HG03520 (cell line): Measurements from ENCODE around the gene TBC1D30.

Experiments used
- ATAC-seq: cut with Tn5 transposase; IDR thresholded peaks from one replicate; pipeline ENCODE4 v1.9.1; 2021; ENCODE audit warnings: mild to moderate bottlenecking, moderate library complexity; ENCODE audit not compliant: unreplicated experiment

Gene TBC1D30

GRCh38 chr12:64858882-64859605 lies 34.6 kb downstream of the TBC1D30 start:
- ATAC-seq: no peak

DNA sequence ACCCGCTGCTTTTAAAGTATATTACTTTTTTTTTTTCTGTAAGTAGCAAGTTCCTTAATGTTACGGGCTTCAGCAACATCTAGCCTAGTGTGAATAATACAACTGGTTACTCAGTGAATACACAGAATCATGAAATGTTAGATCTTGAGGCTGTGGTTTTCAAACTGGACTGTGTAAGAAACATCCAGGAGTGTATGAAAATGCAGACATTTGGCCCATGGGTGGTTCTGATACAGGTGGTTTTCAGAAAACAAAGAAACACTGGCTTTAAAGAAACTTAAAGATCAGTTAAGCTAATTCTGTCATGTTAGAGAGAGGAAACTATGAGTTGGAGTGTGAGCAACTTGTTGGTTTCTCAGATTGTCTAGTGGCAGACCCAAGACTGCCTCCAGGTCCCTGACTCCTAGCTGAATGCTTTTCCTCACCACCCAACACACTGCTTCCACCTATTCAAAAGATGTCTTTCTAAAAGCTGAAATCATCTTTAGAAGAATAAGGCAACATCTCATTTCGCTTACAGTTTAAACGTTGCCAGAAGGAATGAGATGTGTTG lies 36.1 kb downstream of the TBC1D30 start:
- ATAC-seq: no peak

DNA sequence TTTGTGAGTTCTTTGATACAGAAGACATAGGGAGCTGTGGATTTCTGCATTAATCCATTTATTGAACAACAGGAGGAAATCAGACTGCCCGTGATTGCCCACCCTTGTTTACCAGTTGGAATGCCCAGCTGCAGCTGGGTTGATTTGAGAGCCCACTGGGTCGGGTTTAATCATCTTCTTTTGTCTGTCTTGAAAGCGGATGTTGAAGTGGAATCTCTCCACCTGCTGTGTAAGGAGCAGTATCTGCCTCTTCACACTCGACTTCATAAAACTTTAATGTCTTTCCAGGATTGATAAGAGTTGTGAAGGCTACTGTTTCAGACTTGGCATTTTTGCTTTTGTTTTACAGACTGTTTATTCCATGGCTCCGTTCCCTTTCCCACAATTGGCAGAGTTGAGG lies 39.9 kb downstream of the TBC1D30 start:
- ATAC-seq: no peak

- no peak for ATAC-seq
Measured at GRCh38 chr12:64875186-64875585, 50.7 kb downstream of the TBC1D30 start.

GRCh38 chr12:64876388-64877071 lies 52.1 kb downstream of the TBC1D30 start:
- no peak for ATAC-seq

GRCh38 chr12:64877363-64878004 lies 53.0 kb downstream of the TBC1D30 start:
- peak; percentile 81 for ATAC-seq

DNA sequence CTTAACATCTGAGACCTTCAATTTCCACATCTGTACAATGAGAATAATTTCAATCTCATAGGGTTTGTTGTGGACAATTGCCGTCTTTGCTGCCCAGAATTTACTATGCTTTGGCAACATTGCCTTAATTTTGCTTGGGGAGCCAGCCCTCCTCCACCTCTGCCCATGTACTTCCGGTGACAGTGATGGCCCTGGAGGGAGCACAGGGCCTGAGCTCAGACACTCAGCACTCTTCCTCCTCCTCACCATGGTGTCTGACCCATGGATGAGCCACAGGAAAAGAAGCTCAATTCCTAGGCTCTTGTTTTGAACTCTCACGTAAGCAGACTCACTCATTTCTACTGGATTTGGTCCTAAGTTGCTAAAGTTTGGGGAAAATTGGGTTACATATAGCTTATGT lies 58.2 kb downstream of the TBC1D30 start:
- no peak for ATAC-seq

DNA sequence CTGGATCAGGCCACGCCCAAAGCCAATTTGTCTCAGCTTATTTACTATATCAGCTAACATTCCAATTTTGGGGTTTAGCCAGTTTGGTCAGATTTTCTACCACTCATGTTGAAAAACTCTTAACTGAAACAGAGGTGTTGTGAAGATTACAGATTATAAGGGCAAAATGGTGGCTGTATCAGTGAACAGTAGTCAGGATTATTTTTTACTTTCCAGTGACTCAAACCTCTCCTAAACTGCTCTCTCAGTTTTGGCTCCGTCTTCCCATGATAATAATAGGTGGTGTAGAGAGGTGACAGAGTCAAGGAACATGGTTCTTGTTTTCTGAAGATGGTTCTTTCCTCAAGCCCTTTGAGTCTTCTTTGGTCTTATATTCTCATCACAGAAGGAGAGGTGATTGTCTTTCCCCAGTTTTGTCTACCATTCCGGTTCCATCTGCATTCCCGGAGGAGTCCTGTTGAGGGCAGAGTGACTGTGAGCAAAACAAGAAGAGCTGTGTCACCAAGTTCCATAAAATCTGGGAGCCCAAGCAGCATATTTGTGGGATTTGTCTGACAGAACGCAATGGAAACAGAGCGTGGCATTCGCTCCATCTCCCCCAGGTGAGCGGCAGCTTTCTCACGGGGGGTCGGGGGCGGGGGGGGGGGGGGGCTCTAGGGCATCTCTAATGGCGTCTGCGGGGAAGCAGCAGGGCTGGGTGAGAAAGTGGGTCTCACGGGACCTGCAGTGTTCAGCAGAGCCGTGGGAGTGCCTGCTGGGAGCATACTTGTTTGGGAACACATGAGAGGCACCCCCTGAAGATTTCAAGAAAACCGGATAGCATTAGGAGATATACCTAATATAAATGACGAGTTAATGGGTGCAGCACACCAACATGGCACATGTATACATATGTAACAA lies 59.1 kb downstream of the TBC1D30 start:
- ATAC-seq: no peak

GRCh38 chr12:64884164-64884542 lies 59.7 kb downstream of the TBC1D30 start:
- no peak for ATAC-seq

DNA sequence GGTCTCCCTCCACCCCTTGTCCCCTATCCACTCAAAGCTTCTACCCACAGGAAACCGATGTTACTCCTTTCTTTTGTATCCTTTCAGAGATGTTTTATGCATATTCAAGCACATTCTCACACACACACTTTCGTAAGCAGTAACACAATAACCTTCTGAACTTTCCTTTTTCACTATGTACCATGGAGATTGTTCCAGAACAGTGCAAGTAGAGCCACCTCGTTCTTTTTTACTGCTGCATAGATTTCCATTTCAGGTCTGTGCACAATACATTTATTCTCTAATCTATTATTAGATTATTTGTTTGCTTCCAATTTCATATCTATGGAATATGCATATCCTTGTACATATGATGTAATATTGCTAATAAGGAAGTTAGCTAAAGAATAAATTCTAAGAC lies 60.3 kb downstream of the TBC1D30 start:
- ATAC-seq: no peak

- ATAC-seq: no peak
Measured at GRCh38 chr12:64889434-64890216, 65.2 kb downstream of the TBC1D30 start.

GRCh38 chr12:64890873-64891468 lies 66.5 kb downstream of the TBC1D30 start:
- peak; percentile 58 for ATAC-seq

- ATAC-seq: no peak
Measured at GRCh38 chr12:64891629-64892028, 67.2 kb downstream of the TBC1D30 start.

- no peak for ATAC-seq
Measured at GRCh38 chr12:64892561-64892960, 68.1 kb downstream of the TBC1D30 start.

GRCh38 chr12:64893961-64894360 lies 69.5 kb downstream of the TBC1D30 start:
- no peak for ATAC-seq

DNA sequence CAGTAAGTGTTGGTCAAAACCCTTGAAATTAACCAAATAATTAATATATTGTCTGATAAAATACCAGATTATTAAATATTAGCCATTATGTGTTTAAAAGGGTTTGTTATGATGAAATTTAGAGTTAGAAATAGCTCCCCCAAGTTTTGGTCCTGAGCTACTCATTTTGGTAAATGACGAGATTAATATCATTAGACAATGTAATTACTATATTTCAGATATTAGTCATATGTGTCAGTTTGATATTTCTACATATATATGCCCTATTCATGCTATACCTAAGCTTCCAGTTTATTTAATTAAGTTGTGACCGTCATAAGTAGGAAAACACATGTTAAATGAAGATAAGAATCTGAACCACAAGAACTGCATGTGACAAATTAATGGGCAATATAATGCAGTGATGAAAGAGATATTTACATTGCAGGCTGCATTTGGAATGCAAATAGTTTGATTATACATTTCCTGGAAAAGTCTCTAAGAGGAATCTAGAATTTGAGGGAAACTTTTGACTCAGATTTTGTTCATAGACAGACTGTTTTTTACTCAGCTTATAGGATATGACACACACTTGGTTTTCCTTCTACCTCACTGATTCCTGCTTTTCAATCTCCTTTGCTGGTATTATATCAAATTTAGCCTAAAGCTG lies 70.5 kb downstream of the TBC1D30 start:
- no peak for ATAC-seq

DNA sequence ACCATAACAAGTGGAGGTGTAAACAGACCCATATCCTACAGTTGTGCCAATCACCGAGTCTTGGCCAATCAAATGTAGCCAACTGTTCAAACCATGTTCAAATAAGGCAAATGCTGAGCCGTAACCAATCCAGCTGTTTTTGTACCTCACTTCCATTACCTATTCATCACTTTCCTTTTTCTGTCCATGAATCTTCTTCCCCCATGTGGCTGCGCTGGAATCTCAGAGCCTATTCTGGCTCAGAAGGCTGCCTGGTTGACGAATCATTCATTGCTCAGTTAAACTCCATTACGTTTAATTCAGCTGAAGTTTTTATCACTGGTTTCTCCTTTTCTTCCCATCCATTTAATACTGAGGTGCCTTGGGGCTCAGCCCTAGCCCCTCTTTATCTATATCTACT lies 71.1 kb downstream of the TBC1D30 start:
- no peak for ATAC-seq

GRCh38 chr12:64900540-64900939 lies 76.1 kb downstream of the TBC1D30 start:
- no peak for ATAC-seq

GRCh38 chr12:64903479-64904152 lies 79.2 kb downstream of the TBC1D30 start:
- ATAC-seq: no peak
